NCI-H82 treated with DMSO at 0.1 percent for 48 hours (cell line): Measurements from ENCODE around the gene UGCG.
"Not testable (repeated sequence)": the region's sequence is repeated elsewhere in the genome, so short reads cannot be mapped to it uniquely, and the experiment has no call there.

Experiments used
- DNase-seq: peaks from one replicate; lab custom pipeline; 2025; ENCODE audit not compliant: unreplicated experiment; lab: John Stamatoyannopoulos, UW

UGCG gene

GRCh38 chr9:111917980-111918379 lies 21.4 kb downstream of the UGCG start:
- no peak for DNase-seq

GRCh38 chr9:111919875-111920274 lies 23.3 kb downstream of the UGCG start:
- no peak for DNase-seq

- no peak for DNase-seq
Observed at GRCh38 chr9:111920531-111920930, 23.9 kb downstream of the UGCG start.

- no peak for DNase-seq
Observed at GRCh38 chr9:111922324-111923013, 25.9 kb downstream of the UGCG start.

GRCh38 chr9:111924281-111924680 lies 27.7 kb downstream of the UGCG start:
- no peak for DNase-seq

GRCh38 chr9:111925017-111925770 lies 28.6 kb downstream of the UGCG start:
- no peak for DNase-seq

- DNase-seq, result no peak
Observed at GRCh38 chr9:111925784-111926183, 29.2 kb downstream of the UGCG start.

GRCh38 chr9:111926421-111926875 lies 29.8 kb downstream of the UGCG start:
- DNase-seq, result no peak

GRCh38 chr9:111928359-111928720 lies 31.7 kb downstream of the UGCG start:
- DNase-seq, result no peak

- DNase-seq, result no peak
Observed at GRCh38 chr9:111934747-111935146, 38.1 kb downstream of the UGCG start.

GRCh38 chr9:111936391-111936790 lies 39.8 kb downstream of the UGCG start:
- DNase-seq, result no peak

- no peak for DNase-seq
Observed at GRCh38 chr9:111937301-111937700, 40.7 kb downstream of the UGCG start.

GRCh38 chr9:111937781-111938426 lies 41.3 kb downstream of the UGCG start:
- DNase-seq, result no peak

- no peak for DNase-seq
Observed at GRCh38 chr9:111938427-111938800, 41.8 kb downstream of the UGCG start.

GRCh38 chr9:111939322-111939721 lies 42.7 kb downstream of the UGCG start:
- DNase-seq, result no peak

GRCh38 chr9:111940697-111941096 lies 44.1 kb downstream of the UGCG start:
- no peak for DNase-seq

GRCh38 chr9:111943200-111943599 lies 46.6 kb downstream of the UGCG start:
- no peak for DNase-seq

GRCh38 chr9:111943746-111944145 lies 47.1 kb downstream of the UGCG start:
- no peak for DNase-seq

- DNase-seq, result no peak
Observed at GRCh38 chr9:111944241-111944866, 47.7 kb downstream of the UGCG start.

GRCh38 chr9:111945216-111945615 lies 48.6 kb downstream of the UGCG start:
- DNase-seq, result no peak

GRCh38 chr9:111948109-111948508 lies 51.5 kb downstream of the UGCG start:
- not testable (repeated sequence) for DNase-seq

GRCh38 chr9:111948951-111949350 lies 52.3 kb downstream of the UGCG start:
- DNase-seq, result no peak
